ENCODE measurements around the gene DSCAM.

DSCAM gene

GRCh38 chr21:40379881-40380810 lies 466.8 kb downstream of the DSCAM start:
- DNase-seq (ENCODE audit: low read depth in 2 of 2) = no peak
- TF ChIP-seq CTCF (IDR thresholded peaks at IDR 0.05; ENCODE audit: low read depth, low read length) = no peak
- no peak overlapping the region for H3K4me3 ChIP-seq (replicated peaks in 1 of 2; ENCODE audit: low read depth in 2 of 2, low read length in 2 of 2)

- no peak for DNase-seq (ENCODE audit: low read depth in 2 of 2)
- TF ChIP-seq CTCF (IDR thresholded peaks at IDR 0.05; ENCODE audit: low read depth, low read length) = no peak
- no peak overlapping the region for H3K4me3 ChIP-seq (replicated peaks in 1 of 2; ENCODE audit: low read depth in 2 of 2, low read length in 2 of 2)
These were observed 469.8 kb downstream of the DSCAM start for GRCh38 chr21:40377135-40377534.

- no peak for TF ChIP-seq CTCF (IDR thresholded peaks at IDR 0.05; ENCODE audit: low read depth, low read length)
- DNase-seq (ENCODE audit: low read depth in 2 of 2) = no peak
- no peak overlapping the region for H3K4me3 ChIP-seq (replicated peaks in 1 of 2; ENCODE audit: low read depth in 2 of 2, low read length in 2 of 2)
These were observed 473.2 kb downstream of the DSCAM start for GRCh38 chr21:40373761-40374160.

- no peak for TF ChIP-seq CTCF (IDR thresholded peaks at IDR 0.05; ENCODE audit: low read depth, low read length)
- H3K4me3 ChIP-seq (replicated peaks in 1 of 2; ENCODE audit: low read depth in 2 of 2, low read length in 2 of 2) = no peak overlapping the region
These were observed 474.5 kb downstream of the DSCAM start for GRCh38 chr21:40372506-40372905.

GRCh38 chr21:40371329-40371728 lies 475.6 kb downstream of the DSCAM start:
- no peak overlapping the region for H3K4me3 ChIP-seq (replicated peaks in 1 of 2; ENCODE audit: low read depth in 2 of 2, low read length in 2 of 2)
- no peak for TF ChIP-seq CTCF (IDR thresholded peaks at IDR 0.05; ENCODE audit: low read depth, low read length)
- no peak for DNase-seq (ENCODE audit: low read depth in 2 of 2)

More at GRCh38 chr21:40372506-40372905, 474.5 kb downstream of the DSCAM start:
- DNase-seq (ENCODE audit: low read depth in 2 of 2) = no peak

- DNase-seq (ENCODE audit: low read depth in 2 of 2) = no peak
- no peak for TF ChIP-seq CTCF (IDR thresholded peaks at IDR 0.05; ENCODE audit: low read depth, low read length)
- H3K4me3 ChIP-seq (replicated peaks in 1 of 2; ENCODE audit: low read depth in 2 of 2, low read length in 2 of 2) = no peak overlapping the region
These were observed 490.3 kb downstream of the DSCAM start for GRCh38 chr21:40356644-40357043.
